Measurements from ENCODE around the gene MAVS. TPM values are rescaled to one million over a fixed set of nuclear protein-coding genes. Genes with fewer than 3 reads are reported as not detected.
"Not testable (repeated sequence)": the region's sequence is repeated elsewhere in the genome, so short reads cannot be mapped to it uniquely, and the experiment has no call there.

Gene MAVS
- total RNA-seq, 3 donors from 2014 or later, result 25.5 to 26.2 (median 25.6) TPM

DNA sequence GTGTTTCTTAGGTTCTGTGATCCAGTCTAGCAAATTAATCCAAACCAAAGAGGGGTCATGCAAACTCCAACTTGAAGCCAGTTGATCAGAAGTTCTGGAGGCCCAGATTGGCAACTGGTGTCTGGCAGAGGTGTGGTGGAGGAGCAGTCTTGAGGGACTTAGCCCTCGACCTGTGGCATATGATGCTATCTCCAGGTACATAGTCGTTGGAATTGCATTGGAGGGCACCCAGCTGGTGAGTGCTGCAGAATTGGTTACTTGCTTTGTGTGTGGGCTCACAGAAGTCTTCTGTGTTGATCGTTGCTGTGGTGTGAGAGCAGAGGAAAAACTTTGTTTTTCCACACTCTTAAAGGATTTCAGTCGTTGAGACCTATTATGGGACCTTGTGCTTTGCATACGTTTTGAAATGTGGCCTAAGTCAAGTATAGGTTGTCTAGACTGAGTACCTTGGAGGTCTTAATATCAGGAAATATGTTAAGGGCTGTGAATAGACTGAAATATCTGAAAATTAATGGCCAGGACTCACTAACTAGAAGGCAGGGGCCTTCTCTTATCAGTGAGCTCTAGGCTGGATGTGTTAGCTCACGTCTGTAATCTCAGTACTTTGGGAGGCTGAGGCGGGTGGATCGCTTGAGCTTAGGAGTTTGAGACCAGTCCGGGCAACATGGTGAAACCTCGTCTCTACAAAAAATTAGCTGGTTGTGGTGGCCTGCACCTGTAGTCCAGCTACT lies 50.4 kb downstream of the MAVS start:
- DNase-seq, result no peak
- H3K4me3 Mint-ChIP-seq, result peak overlapping the region; percentile 53
- peaks cover 13% of the 10 kb centered on the region for H3K36me3 Mint-ChIP-seq (ENCODE audit: insufficient read depth)
- H3K4me1 Mint-ChIP-seq (ENCODE audit: low read depth), result peaks cover 77% of the 10 kb centered on the region
- no peaks in the 10 kb centered on the region for H3K9me3 Mint-ChIP-seq
- ATAC-seq, result no peak
- H3K27me3 Mint-ChIP-seq (ENCODE audit: low read depth), result no peaks in the 10 kb centered on the region

DNA sequence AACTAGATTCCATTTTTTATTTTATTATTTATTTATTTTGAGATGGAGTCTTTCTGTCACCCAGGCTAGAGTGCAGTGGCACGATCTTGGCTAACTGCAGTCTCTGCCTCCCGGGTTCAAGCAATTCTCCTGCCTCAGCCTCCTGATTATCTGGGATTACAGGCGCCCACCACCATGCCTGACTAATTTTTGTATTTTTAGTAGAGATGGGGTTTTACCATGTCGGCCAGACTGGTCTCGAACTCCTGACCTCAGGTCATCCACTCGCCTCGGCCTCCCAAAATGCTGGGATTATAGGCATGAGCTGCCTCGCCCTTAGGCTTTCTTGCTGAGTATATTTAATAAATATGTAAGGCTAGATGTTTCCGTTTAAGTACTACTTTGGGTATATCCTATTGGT lies 51.5 kb downstream of the MAVS start:
- not testable (repeated sequence) for H3K4me3 Mint-ChIP-seq

DNA sequence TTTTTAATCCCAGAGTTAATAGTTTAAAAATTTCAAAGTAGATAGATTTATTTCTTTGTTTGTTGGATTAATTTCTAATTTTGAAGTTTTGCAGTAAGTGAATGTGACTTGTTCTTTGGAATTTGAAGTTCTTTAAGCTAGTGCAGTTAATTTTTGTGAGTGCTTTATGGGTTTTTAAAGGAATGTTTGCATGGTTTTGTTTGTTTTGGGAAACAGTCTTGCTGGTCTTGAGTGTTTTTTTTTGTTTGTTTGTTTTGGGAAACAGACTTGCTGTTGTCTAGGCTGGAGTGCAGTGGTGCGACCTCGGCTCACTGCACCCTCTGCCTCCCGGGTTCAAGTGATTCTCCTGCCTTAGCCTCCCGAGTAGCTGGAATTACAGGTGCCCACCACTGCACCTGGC lies 52.0 kb downstream of the MAVS start:
- H3K4me3 Mint-ChIP-seq, result no peak overlapping the region
- peaks cover 70% of the 10 kb centered on the region for H3K4me1 Mint-ChIP-seq (ENCODE audit: low read depth)
- H3K9me3 Mint-ChIP-seq, result no peaks in the 10 kb centered on the region
- H3K36me3 Mint-ChIP-seq (ENCODE audit: insufficient read depth), result peaks cover 6% of the 10 kb centered on the region
- ATAC-seq (no peak), DNase-seq (no peak)
- no peaks in the 10 kb centered on the region for H3K27me3 Mint-ChIP-seq (ENCODE audit: low read depth)

More for the DNA sequence above, 51.5 kb downstream of the MAVS start:
- ATAC-seq; H3K27me3 Mint-ChIP-seq (ENCODE audit: low read depth); H3K36me3 Mint-ChIP-seq (ENCODE audit: insufficient read depth); DNase-seq; H3K9me3 Mint-ChIP-seq: not testable (repeated sequence)
- H3K4me1 Mint-ChIP-seq (ENCODE audit: low read depth), result peaks cover 74% of the 10 kb centered on the region

DNA sequence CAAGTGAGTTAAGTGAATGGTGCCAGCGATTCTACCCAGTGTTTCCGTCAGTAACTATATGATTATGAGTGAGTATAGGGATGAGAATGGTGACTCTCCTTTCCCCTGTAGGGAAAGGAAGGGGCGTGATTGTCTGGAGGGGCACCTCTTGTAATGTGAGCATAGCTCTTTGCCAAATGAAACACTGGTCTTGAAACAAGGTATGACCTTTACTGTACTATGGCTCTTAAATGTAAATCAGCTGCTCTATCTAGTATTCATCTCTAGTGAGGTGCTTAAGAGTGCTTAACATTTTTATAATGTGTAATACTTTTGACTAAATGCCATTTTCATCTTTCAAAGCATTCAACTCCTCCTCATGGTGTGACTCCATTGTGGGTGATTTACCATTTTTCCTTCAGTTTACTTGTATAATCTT lies 53.6 kb downstream of the MAVS start:
- H3K4me1 Mint-ChIP-seq (ENCODE audit: low read depth), result peaks cover 78% of the 10 kb centered on the region
- H3K9me3 Mint-ChIP-seq, result no peaks in the 10 kb centered on the region
- peak overlapping the region; percentile 4 for H3K4me3 Mint-ChIP-seq
- no peaks in the 10 kb centered on the region for H3K27me3 Mint-ChIP-seq (ENCODE audit: low read depth)
- DNase-seq, result no peak
- peak; percentile 37 to 60 for ATAC-seq
- H3K36me3 Mint-ChIP-seq (ENCODE audit: insufficient read depth), result peaks cover 3% of the 10 kb centered on the region

DNA sequence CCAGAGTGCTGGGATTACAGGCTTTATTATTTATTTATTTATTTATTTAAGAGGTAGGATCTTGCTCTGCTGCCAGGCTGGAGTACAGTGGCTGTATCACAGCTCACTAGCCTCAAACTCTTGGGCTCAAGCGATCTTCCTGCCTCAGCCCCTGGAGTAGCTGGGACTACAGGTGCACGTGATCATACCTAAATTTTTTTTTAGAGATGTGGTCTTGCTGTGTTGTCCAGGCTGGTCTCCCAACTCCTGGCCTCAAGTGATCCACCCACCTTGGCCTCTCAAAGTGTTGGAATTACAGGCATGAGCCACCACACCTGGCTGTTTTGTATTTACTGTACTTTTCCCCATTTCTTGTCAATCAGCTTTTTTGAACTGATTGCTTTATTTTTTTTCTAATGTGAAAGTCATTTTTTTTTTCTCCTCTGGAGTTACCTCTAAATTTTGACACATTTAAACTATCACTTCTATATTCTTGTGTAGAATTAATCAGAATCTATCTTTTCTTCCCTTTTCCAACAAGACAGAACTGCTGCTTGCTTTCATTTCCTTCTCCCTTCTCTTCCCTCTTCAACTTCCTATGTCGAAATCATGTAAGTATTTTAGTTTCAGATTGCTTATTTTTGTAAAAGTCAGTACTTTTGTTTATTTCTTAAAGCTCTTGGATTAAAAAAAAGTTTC lies 54.5 kb downstream of the MAVS start:
- Mint-ChIP-seq H3K4me1 (ENCODE audit: low read depth) (peaks cover 75% of the 10 kb centered on the region), H3K4me3 (no peak overlapping the region), H3K9me3 (no peaks in the 10 kb centered on the region), H3K36me3 (ENCODE audit: insufficient read depth) (no peaks in the 10 kb centered on the region), H3K27me3 (ENCODE audit: low read depth) (no peaks in the 10 kb centered on the region)
- DNase-seq (no peak), ATAC-seq (no peak)

DNA sequence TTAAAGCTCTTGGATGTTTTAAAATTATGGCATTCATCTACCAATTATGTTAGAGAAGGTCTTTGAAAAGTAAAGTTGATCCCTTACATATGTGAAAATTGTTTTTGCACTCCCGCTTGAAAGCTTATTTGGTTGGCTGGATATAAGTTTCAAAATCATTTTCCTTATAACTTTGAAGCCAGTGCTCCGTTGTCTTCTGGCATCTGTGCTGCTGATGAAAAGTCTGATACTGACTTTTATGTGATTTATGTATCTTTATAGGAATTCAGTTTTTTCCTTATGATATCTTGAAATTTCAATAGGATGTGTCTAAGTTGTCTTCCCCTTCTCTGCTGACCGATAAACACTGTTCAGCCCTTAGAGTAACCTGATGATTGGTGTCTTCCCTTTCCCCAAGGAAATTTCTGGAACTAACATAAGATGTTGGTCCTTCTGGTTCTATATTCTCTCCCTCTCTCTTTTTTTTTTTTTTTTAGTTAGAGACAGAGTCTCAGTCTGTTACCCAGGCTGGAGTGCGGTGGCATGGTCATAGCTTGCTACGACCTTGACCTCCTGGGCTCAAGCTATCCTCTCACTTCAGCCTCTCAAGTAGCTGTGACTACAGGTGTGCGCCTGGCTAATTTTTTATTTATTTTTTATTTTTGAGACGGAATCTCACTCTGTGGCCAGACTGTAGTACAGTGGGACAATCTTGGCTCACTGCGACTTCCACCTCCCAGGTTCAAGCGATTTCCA lies 55.2 kb downstream of the MAVS start:
- no peaks in the 10 kb centered on the region for H3K9me3 Mint-ChIP-seq
- peaks cover 73% of the 10 kb centered on the region for H3K4me1 Mint-ChIP-seq (ENCODE audit: low read depth)
- H3K4me3 Mint-ChIP-seq, result no peak overlapping the region

DNA sequence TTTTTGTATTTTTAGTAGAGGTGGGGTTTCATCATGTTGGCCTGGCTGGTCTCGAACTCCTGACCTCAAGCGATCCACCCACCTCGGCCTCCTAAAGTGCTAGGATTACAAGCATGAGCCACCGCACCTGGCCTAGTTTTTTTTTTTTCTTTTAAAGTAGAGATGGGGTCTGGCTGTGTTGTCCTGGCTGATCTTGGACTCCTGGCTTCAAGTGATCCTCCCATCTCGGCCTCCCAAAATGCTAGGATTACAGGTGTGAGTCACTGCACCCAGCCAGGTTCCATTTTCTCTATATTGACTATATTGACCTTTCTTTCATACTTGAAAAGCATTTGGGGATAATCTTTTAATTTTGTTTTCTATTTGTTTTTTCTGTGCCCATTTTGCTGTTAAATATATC lies 55.8 kb downstream of the MAVS start:
- H3K4me1 Mint-ChIP-seq (ENCODE audit: low read depth), result peaks cover 73% of the 10 kb centered on the region
- H3K4me3 Mint-ChIP-seq, result no peak overlapping the region
- no peaks in the 10 kb centered on the region for H3K9me3 Mint-ChIP-seq
- no peaks in the 10 kb centered on the region for H3K36me3 Mint-ChIP-seq (ENCODE audit: insufficient read depth)
- H3K27me3 Mint-ChIP-seq (ENCODE audit: low read depth), result no peaks in the 10 kb centered on the region
- ATAC-seq, result no peak
- no peak for DNase-seq

More for the DNA sequence above, 55.2 kb downstream of the MAVS start:
- no peak for DNase-seq
- no peaks in the 10 kb centered on the region for H3K36me3 Mint-ChIP-seq (ENCODE audit: insufficient read depth)
- H3K27me3 Mint-ChIP-seq (ENCODE audit: low read depth), result no peaks in the 10 kb centered on the region
- no peak for ATAC-seq

DNA sequence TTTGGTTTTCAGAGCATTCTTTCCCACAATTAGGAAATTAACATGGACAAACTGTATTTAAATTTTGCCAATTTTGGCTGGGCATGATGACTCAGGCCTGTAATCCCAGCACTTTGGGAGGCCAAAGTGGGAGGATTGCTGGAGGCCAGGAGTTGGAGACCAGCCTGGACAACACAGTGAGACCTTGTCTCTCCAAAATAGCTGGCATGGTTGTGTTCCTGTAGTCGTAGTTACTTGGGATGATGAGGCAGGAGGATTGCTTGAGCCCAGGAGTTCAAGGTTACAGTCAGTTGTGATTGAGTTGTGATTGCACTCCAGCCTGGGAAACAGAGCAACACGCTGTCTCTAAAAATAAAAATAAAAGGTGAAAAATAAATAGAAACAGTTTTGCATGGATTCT lies 57.6 kb downstream of the MAVS start:
- Mint-ChIP-seq H3K36me3 (ENCODE audit: insufficient read depth) (peaks cover 13% of the 10 kb centered on the region), H3K4me1 (ENCODE audit: low read depth) (peaks cover 76% of the 10 kb centered on the region), H3K27me3 (ENCODE audit: low read depth) (no peaks in the 10 kb centered on the region), H3K4me3 (no peak overlapping the region), H3K9me3 (no peaks in the 10 kb centered on the region)
- DNase-seq (no peak), ATAC-seq (no peak)

DNA sequence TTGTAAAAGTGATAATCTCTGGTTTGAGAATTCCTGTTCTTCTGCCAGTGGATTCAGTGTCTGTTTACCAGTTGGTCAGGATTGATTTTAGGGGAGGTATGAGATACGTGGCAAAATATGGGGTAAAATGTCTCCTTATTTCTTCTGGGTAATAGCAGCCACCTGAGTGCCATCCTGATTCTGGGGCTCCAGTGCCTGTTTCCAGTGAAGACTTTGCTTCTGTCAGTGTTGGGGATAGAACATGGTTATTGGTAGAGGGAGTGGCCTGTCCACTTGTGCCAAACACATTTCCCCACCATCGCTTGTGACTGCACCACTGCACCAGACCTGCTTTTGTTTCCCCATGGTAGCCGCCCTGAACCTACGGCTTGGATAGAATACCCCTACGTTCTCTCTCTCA lies 58.2 kb downstream of the MAVS start:
- H3K36me3 Mint-ChIP-seq (ENCODE audit: insufficient read depth), result peaks cover 16% of the 10 kb centered on the region
- ATAC-seq (no peak), DNase-seq (no peak)
- H3K27me3 Mint-ChIP-seq (ENCODE audit: low read depth), result no peaks in the 10 kb centered on the region
- no peaks in the 10 kb centered on the region for H3K9me3 Mint-ChIP-seq
- no peak overlapping the region for H3K4me3 Mint-ChIP-seq
- peaks cover 72% of the 10 kb centered on the region for H3K4me1 Mint-ChIP-seq (ENCODE audit: low read depth)

DNA sequence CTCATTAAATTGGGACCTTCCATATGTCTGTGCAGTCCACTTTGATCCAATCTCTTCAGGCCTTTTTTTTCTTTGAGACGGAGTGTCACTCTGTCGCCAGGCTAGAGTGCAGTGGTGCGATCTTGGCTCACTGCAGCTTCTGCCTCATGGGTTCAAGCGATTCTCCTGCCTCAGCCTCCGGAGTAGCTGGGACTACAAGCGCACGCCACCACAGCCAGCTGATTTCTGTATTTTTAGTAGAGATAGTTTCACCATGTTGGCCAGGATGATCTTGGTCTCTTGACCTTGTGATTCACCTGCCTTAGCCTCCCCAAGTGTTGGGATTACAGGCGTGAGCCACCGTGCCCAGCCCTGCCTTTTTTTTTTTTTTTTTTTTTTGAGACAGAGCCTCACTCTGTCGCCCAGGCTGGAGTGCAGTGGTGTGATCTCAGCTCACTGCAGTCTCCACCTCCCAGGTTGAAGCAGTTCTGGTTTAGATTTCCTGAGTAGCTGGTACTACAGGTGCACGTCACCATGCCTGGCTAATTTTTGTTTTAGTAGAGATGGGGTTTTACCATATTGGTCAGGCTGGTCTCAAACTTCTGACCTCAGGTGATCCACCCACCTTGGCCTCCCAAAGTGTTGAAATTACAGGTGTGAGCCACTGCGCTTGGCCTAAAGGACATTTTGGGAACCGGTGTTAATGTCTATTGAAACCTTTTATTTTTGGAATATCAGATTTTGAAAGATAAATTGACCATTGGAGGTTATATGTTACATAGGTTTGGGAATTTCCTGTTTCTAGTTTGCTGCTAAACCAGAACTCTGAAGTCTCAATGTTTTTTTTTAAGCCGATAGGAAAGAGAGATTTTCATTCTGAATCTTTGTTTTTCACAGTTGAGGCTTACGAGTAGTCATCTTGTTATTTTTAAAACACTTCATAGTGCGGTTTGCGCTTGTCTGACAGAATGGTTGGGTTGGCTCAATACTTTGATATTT lies 60.4 kb downstream of the MAVS start:
- H3K9me3 Mint-ChIP-seq; H3K27me3 Mint-ChIP-seq (ENCODE audit: low read depth); DNase-seq: not testable (repeated sequence)
- Mint-ChIP-seq H3K36me3 (ENCODE audit: insufficient read depth) (peaks cover 32% of the 10 kb centered on the region), H3K4me3 (peak overlapping the region; percentile 70), H3K4me1 (ENCODE audit: low read depth) (peaks cover 59% of the 10 kb centered on the region)
- peak; percentile 88 to 90 for ATAC-seq

DNA sequence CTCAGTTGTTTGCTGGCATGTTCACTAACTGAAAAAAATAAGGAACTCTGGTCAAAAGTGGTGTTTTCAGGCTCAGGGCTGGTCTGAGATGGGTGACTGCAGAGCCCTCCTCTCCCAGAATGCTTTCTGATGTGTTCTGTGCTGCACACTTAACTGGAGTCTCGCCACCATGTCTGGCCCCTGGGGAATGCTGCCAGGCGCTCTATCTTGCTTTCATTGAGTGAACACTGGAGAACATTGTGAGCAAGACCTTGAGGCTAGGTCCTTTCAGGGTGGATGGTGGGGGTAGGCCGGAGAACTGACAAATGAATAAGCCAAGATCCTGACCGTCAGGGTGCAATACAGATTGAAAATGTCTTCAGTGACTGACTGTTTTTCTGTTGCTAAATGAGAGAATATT lies 62.0 kb downstream of the MAVS start:
- peaks cover 40% of the 10 kb centered on the region for H3K36me3 Mint-ChIP-seq (ENCODE audit: insufficient read depth)
- H3K9me3 Mint-ChIP-seq, result no peaks in the 10 kb centered on the region
- DNase-seq (no peak), ATAC-seq (no peak)
- no peaks in the 10 kb centered on the region for H3K27me3 Mint-ChIP-seq (ENCODE audit: low read depth)
- H3K4me1 Mint-ChIP-seq (ENCODE audit: low read depth), result peaks cover 51% of the 10 kb centered on the region
- no peak overlapping the region for H3K4me3 Mint-ChIP-seq

DNA sequence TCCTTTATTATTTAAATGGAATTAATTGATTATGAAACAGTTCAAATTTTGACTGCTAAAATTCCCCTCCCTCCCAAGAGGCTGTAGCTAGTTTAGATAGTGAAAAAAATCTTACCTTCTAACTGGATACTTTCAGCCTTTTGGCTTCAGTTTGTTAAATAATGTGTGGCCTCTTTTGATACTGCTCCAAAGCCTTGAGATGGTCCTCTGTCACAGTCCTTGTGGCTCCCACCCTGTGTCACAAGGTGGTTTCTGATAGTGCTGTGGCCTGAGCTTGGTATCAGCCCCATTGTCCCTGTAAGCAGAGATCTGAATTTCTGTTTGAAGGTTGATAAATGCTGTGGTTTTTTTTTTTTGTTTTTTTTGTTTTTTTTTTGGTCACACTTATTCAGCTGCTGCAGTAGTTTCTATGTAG lies 63.3 kb downstream of the MAVS start:
- Mint-ChIP-seq H3K4me1 (ENCODE audit: low read depth) (peaks cover 41% of the 10 kb centered on the region), H3K4me3 (no peak overlapping the region), H3K9me3 (no peaks in the 10 kb centered on the region), H3K27me3 (ENCODE audit: low read depth) (no peaks in the 10 kb centered on the region), H3K36me3 (ENCODE audit: insufficient read depth) (peaks cover 42% of the 10 kb centered on the region)
- ATAC-seq, result no peak
- DNase-seq, result no peak

DNA sequence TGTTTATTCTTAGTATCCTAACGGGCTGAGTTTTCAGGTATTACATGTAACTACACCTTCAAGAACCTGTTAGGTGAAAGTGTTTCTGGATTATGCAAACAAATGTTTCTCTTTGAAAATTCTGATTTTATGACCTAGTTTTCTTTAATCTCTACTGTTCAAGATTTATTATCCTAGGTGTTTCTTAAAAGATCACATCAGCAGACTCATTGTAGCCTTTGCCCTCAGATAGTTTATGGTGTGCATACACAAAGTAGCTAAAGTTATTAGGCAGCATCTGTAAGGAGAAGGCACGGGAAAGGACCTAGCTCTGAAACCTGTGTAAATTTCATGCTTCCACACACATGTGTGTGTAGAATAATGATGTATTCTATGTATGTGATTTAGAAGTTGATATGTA lies 64.2 kb downstream of the MAVS start:
- no peaks in the 10 kb centered on the region for H3K27me3 Mint-ChIP-seq (ENCODE audit: low read depth)
- DNase-seq, result no peak
- no peak for ATAC-seq
- H3K36me3 Mint-ChIP-seq (ENCODE audit: insufficient read depth), result peaks cover 48% of the 10 kb centered on the region
- peaks cover 43% of the 10 kb centered on the region for H3K4me1 Mint-ChIP-seq (ENCODE audit: low read depth)
- no peaks in the 10 kb centered on the region for H3K9me3 Mint-ChIP-seq
- no peak overlapping the region for H3K4me3 Mint-ChIP-seq

DNA sequence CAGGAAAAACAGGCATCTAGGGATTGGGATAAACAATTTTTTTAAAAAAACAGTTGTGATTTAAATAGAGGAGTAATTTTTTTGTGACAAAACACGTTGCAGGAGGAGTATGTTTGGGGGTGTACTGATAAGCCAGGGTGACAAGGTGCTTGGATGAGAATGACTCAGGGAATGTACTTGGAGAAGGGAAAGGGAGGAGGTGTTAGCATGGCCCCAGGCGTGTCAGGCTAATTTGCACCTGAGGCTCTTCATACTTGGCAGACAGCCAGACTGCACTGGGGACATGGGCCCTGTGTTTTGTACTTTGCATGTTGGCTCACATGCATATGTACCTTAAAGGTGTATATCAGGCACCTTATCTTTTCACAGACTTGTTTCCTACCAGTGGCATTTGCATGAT lies 65.3 kb downstream of the MAVS start:
- Mint-ChIP-seq H3K4me1 (ENCODE audit: low read depth) (peaks cover 42% of the 10 kb centered on the region), H3K9me3 (no peaks in the 10 kb centered on the region), H3K4me3 (no peak overlapping the region), H3K27me3 (ENCODE audit: low read depth) (no peaks in the 10 kb centered on the region), H3K36me3 (ENCODE audit: insufficient read depth) (peaks cover 56% of the 10 kb centered on the region)
- ATAC-seq, result no peak
- DNase-seq, result no peak

Data from activated T-cell treated with anti-CD3 and anti-CD28 coated beads, Interleukin-2, amount 50 U/mL, for 4 hours (primary cell).